Osteoblast (primary cell): Measurements from ENCODE around the gene NOSIP. TPM values are rescaled to one million over a fixed set of nuclear protein-coding genes. Genes with fewer than 3 reads are reported as not detected.

ENCODE experiments used
- DNase-seq: peaks from one replicate; pipeline ENCODE4 v3.0.0; 2011; ENCODE audit warnings: low spot score, mixed read lengths; ENCODE audit not compliant: insufficient read length; ENCODE audit errors: missing footprints
- H2AFZ ChIP-seq: 2 replicates; pipeline ENCODE4 v1.6.0; 2011; ENCODE audit warnings: mild to moderate bottlenecking, low read length
- H3K27ac ChIP-seq: 2 replicates; pipeline ENCODE4 v1.5.1; 2011; ENCODE audit warnings: mild to moderate bottlenecking, low read depth, low read length, moderate library complexity
- H3K27me3 ChIP-seq: 2 replicates; pipeline ENCODE4 v1.6.0; 2012; ENCODE audit warnings: mild to moderate bottlenecking, control low read depth, inconsistent platforms, low read length, moderate library complexity; ENCODE audit not compliant: insufficient read depth
- H3K36me3 ChIP-seq: 2 replicates; pipeline ENCODE4 v1.5.1; 2011; ENCODE audit warnings: mild to moderate bottlenecking, low read length, control low read depth, moderate library complexity; ENCODE audit not compliant: insufficient read depth
- H3K4me1 ChIP-seq: 2 replicates; pipeline ENCODE4 v1.5.1; 2011; ENCODE audit warnings: mild to moderate bottlenecking, low read length, control low read depth, moderate library complexity; ENCODE audit not compliant: insufficient read depth
- H3K4me2 ChIP-seq: 2 replicates; pipeline ENCODE4 v1.6.0; 2011; ENCODE audit warnings: mild to moderate bottlenecking, low read length; ENCODE audit not compliant: insufficient read depth
- H3K4me3 ChIP-seq: fragments of 200-600 bp; sonication (generic); 3 replicates; pipeline ENCODE4 v1.5.1; 2012; ENCODE audit warnings: mild to moderate bottlenecking, low read length, inconsistent platforms; ENCODE audit not compliant: insufficient read depth
- H3K79me2 ChIP-seq: 2 replicates; pipeline ENCODE4 v1.6.0; 2012; ENCODE audit warnings: mild to moderate bottlenecking, low read length, control low read depth, inconsistent platforms; ENCODE audit not compliant: insufficient read depth
- H3K9me3 ChIP-seq: 2 replicates; pipeline ENCODE4 v1.5.1; 2011; ENCODE audit warnings: low read depth, low read length, control low read depth
- H4K20me1 ChIP-seq: 2 replicates; pipeline ENCODE4 v1.6.0; 2012; ENCODE audit warnings: mild to moderate bottlenecking, low read length, control low read depth; ENCODE audit not compliant: insufficient read depth
- CTCF ChIP-seq: IDR thresholded peaks from 2 replicates; pipeline ENCODE4 v1.5.1; 2011; ENCODE audit warnings: mild to moderate bottlenecking, low read depth, low read length, moderate library complexity; ENCODE audit errors: extremely low read depth
- total RNA-seq: library from RNA; depleted of rRNA; stranded (reverse); fragments of >200 nt; gene quantifications from 2 replicates; pipeline ENCODE4 v1.2.3, GENCODE V29; 2012

NOSIP gene
- total RNA-seq, 1 donor: 68.0 TPM

- H3K9me3 ChIP-seq: no peaks in the 10 kb centered on the region
- no peaks in the 10 kb centered on the region for H3K4me1 ChIP-seq
- H3K79me2 ChIP-seq: peaks cover 80% of the 10 kb centered on the region
- H2AFZ ChIP-seq: no peak overlapping the region
- H3K27me3 ChIP-seq: no peaks in the 10 kb centered on the region
- peak; percentile 32 for DNase-seq
- no peak overlapping the region for H3K27ac ChIP-seq
- no peak overlapping the region for H3K4me3 ChIP-seq
- TF ChIP-seq CTCF: no peak
- H3K36me3 ChIP-seq: peaks cover 50% of the 10 kb centered on the region
- no peak overlapping the region for H3K4me2 ChIP-seq
- H4K20me1 ChIP-seq: peaks cover 26% of the 10 kb centered on the region
Observed at GRCh38 chr19:49605605-49606004, 25.2 kb upstream of the NOSIP start.

GRCh38 chr19:49602806-49603205 lies 22.4 kb upstream of the NOSIP start:
- Histone ChIP-seq H3K36me3 (peaks cover 62% of the 10 kb centered on the region), H3K4me1 (no peaks in the 10 kb centered on the region), H3K9me3 (no peaks in the 10 kb centered on the region), H3K4me2 (no peak overlapping the region), H3K4me3 (no peak overlapping the region), H2AFZ (no peak overlapping the region), H3K27me3 (no peaks in the 10 kb centered on the region), H4K20me1 (peaks cover 22% of the 10 kb centered on the region), H3K79me2 (peaks cover 83% of the 10 kb centered on the region), H3K27ac (no peak overlapping the region)
- no peak for TF ChIP-seq CTCF
- DNase-seq: no peak

GRCh38 chr19:49601482-49602038 lies 21.2 kb upstream of the NOSIP start:
- Histone ChIP-seq H2AFZ (no peak overlapping the region), H3K4me2 (no peak overlapping the region), H4K20me1 (peaks cover 22% of the 10 kb centered on the region), H3K36me3 (peaks cover 57% of the 10 kb centered on the region), H3K4me1 (no peaks in the 10 kb centered on the region), H3K27me3 (no peaks in the 10 kb centered on the region), H3K27ac (no peak overlapping the region), H3K79me2 (peaks cover 82% of the 10 kb centered on the region), H3K4me3 (no peak overlapping the region), H3K9me3 (no peaks in the 10 kb centered on the region)
- no peak for TF ChIP-seq CTCF
- peak; percentile 58 for DNase-seq

GRCh38 chr19:49599378-49600295 lies 19.3 kb upstream of the NOSIP start:
- DNase-seq: peak; percentile 85
- Histone ChIP-seq H3K27me3 (no peaks in the 10 kb centered on the region), H3K79me2 (peaks cover 69% of the 10 kb centered on the region), H3K4me1 (no peaks in the 10 kb centered on the region), H3K27ac (no peak overlapping the region), H4K20me1 (peaks cover 11% of the 10 kb centered on the region), H2AFZ (no peak overlapping the region), H3K4me2 (no peak overlapping the region), H3K9me3 (no peaks in the 10 kb centered on the region), H3K4me3 (no peak overlapping the region), H3K36me3 (peaks cover 56% of the 10 kb centered on the region)
- no peak for TF ChIP-seq CTCF
